Right kidney (tissue), 1 donor: Measurements from ENCODE around the gene TTC39B.

Source experiments
- DNase-seq: peaks from one replicate; pipeline ENCODE4 v3.0.0-alpha.2; 2016

The TTC39B gene

DNA sequence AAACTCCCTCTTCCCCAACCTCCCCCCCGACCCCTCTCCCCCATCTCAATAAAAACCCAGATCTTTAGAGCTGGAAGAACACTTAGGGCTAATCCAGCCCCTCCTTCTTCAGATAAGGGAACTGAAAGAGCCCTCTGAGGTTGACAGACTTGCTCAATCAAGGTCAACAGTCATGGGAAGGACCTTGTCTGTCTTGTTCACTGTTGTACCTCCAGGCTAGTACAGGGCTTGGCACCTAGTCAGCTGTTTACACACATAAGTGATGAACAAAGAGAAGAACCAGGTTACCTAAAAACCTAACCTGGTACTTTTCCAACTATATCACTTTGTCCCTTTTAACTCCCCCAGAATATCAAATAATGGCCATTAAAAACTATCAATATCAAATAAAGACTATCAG lies 2.4 kb downstream of the TTC39B start:
- DNase-seq, result no peak

DNA sequence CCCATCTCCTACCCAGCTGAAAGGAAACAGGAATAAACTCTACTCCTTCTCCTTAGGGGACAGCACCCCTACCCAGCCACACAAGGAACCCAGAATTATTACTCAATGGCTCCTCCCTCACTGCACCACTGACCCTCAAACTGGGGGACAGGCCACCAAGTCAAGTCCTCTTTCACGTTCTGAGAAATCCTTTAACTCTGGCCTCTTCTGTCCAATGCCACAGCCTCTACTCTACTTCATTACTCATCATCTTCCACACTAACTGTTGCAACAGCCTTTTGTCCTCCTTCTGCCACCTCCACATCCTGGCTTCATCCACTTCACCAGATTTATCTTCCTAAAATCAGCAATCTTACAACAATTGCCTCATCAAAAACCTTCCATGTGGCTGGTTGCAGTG lies 6.8 kb downstream of the TTC39B start:
- no peak for DNase-seq

DNA sequence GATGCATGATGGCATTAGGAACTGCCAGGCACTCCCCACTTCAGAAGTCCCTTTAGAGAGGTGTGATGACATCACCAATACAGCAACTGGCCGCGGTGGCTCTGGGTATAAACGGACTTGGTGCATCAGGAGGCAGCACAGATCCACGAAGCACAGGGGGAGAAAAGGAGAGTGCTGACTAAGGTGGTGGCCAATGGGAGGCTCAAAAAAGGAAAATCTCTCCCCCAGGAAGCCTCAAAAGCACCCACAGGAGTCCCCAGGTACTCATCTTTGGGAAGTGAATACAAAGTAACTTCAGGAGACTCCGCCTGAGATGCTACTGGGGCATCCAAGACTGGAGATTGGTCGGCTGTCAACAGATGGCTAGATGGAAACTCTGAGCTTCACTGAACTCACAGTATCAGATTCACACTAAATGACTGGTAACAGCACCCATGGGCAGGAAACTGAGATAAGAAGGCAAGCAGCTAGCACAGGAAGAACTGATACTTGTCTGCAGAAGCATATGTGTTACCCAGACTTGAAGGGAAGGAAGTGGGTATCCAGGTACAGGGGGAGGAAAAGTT lies 7.6 kb downstream of the TTC39B start:
- DNase-seq, result no peak

DNA sequence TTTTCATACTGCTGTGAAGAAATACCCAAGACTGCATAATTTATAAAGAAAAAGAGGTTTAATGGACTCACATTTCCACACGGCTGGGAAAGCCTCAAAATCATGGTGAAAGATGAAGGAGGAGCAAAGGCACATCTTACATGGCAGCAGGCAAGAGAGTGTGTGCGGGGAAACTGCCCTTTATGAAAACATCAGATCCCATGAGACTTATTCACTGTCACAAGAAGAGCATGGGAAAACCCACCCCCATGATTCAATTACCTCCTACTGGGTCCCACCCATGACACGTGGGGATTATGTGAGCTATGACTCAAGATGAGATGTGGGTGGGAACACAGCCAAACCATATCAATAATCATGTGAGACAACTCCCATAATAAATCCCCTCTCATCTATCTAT lies 8.7 kb downstream of the TTC39B start:
- no peak for DNase-seq

DNA sequence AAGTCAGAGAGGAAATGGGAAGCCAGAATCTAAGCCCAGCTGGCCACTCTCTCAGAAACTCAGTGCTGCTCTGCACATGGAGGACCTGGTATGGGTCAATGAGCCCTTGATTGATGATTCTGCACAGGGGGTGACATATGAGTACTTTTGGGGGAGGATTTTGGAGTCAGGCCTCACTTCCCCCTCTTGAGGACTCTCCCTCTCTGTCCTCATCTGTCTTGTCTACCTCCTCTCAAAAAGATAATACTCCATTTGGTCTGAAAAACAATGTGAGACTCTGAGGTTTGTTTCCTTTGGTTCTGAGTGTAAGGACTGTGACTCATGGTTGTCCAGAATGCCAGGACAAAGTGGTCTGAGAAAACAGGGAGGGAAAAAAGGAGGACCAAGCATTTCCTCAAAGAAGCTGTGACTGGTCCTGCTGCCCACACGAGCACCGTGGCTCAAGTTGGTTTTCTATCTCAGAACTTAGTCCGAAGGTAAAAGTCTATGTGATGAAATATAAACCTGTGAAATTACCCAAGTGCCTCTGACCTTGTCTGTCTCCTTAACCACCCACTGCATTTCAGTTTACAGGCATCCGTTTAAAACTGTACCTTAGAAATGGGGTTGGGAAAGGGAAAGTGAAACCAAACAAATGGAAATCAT lies 11.1 kb downstream of the TTC39B start:
- peak; percentile 68 for DNase-seq

DNA sequence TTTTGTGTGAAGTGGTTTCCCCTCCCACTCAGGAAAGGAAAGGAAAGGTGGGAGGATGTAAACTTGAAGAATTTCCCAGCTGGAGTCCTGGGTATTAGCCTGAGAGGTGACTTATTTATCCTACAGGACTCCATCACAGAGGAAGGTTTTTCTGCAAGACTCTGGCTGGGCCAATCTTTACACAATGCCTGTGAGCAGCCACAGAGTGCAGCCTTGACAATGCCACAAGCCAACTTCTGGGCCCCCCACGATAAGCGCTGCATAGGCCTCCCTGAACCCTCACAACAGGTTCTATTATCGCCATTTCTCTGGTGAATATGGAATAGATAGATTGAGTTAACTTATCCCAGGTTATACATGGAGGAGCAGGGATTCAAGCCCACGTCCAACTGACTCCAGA lies 12.4 kb downstream of the TTC39B start:
- DNase-seq, result no peak

DNA sequence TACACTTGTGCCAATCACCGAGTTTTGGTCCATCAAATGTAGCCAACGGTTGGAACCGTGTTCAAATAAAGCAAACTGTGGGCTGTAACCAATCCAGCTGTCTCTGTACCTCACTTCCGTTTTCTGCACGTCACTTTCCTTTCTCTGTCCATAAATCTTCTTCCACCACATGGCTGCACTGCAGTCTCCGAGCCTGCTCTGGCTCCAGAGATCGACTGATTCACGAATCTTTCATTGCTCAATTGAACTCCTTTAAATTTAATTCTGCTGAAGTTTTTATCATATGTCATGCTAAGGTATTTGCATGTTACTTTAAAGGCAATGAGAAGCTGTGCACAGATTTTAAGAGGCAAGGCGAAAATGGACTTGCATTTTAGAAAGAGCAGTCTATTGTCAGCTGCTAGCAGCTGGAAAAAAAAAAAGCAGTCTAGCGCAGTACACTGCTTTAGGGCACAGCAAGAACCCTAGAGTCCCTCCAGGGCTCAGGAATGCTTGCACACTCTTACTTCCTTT lies 13.2 kb downstream of the TTC39B start:
- DNase-seq, result peak; percentile 62

DNA sequence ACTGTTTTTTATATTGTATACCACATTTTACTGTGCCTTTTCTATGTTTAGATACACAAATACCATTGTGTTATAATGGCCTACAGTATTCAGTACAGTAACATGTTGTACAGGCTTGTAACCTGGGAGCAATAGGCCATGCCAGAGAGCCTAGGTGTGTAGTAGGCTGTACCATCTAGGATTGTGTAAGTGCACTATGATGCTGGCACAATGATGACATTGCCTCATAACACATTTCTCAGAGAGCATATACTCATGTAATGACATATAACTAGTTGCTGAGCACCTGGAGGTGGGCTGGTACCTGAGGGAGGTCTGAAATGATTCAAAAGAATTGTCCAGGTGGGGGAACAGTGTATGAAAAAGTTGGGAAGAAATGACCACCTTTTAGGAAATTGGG lies 13.9 kb downstream of the TTC39B start:
- no peak for DNase-seq

DNA sequence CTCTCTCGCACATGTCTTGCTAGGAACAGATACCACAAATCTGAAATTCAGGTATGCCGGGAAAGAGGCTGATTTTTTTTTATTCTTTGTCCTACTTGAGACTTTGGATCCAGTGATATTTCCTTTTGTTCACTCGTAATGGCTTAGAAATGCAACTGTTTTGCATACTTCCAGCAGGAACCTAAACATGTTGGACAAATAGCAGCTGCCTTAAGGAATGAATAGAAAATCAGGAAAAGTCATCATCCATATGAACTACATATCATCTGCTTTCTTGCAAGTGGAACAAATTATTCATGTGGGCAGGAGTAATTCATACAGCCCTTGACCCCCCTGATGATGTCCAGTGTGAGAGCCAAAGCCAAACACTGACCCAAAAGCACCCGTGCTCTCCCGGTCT lies 17.4 kb downstream of the TTC39B start:
- no peak for DNase-seq

DNA sequence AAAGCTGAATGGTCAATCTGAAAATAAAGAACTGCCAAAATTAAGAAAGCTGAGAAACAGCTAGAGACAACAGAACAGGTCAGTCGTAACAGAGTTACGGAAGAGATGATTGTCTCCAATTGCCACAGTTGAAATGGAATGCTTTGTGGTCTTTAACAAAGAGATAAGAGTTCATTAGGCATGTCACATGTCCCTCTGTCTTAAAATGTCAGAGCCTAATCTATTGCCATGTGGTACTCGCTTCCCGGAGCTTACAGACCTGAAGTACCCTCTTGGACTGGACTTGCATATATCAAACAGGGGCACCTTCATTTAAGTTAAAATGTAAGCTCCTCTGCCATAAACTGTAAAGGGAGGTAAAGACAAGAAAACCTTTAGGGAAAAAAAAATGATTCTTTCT lies 19.7 kb downstream of the TTC39B start:
- no peak for DNase-seq

DNA sequence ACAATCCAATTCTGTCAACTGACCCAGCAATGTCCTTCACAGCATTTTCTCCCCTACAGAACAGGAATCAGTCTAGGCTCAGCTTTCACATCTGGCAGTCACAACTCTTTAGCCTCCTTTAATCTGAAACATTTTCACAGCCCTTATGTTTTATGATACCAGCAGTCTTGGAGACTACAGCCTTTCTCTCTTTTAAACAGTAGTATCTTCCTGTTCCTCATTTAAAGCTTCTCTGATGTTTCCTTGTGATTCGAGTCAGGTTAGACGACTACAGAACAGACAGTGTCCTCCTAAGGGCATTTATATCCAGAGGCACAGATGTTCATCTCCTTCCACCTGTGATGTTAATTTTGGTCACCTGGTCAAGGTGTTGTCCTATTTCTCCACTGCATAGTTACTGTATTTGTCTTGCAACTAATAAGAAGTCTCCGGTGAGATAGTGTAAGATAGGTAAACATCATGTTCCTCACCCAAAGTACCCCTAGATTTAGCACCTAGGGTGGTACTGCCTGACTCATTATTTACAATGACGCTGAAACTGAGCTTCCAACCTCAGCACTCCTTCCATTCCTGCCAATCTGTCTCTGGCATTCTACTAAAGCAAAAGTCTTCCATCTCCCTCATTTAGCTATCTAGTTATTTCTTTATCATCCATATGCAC lies 20.7 kb downstream of the TTC39B start:
- DNase-seq, result no peak

DNA sequence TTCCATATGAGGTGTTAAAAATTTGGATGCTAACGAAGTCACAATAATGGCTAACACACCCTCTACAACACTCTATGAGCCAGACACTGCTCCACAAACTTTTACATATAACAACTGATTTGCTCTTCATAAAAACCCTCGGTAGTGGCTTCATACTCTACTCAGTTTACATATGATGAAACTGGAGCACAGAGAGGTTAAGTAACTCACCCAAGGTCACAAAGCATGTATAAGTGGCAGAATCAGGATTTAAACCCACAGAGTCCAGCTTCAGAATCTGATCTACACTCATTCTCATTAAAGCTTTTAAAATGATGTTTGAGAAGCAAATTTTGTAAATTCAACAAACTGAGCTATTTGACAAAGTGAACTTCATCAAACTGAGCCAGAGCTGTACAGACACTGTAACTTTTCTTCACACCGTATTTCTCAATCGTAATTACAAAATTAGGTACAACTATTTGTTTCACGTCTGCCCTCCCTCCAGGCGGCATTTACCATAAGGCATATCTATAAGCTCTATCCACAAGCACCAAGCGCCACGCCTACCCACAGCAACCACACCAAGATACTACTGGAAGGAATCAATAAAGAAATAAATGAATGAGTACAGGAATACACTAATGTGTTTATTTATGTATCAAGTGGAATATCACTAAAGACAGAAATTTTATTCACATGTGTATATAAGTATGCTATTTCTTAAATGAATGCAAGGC lies 24.3 kb downstream of the TTC39B start:
- no peak for DNase-seq

DNA sequence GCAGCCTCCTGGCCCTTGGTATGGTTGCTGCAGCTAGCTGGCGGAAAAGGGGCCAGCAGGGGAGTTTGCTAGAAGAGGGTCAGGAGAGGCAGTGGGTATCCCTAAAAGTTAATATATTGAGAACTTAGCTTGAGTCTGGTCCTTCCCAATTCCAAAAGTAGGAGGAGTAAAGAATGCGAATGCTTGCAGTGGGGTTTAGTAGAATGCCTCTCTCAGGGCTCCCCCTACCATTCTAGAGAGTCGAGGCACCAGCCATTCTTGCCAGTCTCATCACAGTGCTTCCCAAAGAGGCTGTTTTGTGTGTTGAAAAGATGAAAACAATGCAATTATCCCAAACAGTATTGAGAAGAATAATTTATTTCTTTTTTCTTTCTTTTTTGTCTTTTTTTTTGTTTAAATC lies 26.4 kb downstream of the TTC39B start:
- DNase-seq, result no peak

DNA sequence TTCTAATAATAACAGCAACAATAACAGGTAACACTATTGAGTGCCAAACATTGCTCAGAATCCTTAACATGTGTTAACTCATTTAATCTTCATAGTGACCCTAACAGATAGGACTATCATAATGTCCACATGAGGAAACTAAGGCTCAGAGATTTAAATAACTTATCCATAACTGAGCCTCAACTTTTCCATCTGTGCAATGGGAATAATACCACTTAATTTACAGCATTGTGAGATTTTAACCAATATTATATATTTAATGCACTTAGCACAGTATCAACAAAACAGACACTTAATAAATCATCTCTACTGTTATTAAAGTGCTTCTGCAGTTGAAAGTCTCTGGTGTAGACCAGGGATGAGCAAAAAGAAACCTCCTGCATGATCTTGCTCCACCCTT lies 28.2 kb downstream of the TTC39B start:
- no peak for DNase-seq

DNA sequence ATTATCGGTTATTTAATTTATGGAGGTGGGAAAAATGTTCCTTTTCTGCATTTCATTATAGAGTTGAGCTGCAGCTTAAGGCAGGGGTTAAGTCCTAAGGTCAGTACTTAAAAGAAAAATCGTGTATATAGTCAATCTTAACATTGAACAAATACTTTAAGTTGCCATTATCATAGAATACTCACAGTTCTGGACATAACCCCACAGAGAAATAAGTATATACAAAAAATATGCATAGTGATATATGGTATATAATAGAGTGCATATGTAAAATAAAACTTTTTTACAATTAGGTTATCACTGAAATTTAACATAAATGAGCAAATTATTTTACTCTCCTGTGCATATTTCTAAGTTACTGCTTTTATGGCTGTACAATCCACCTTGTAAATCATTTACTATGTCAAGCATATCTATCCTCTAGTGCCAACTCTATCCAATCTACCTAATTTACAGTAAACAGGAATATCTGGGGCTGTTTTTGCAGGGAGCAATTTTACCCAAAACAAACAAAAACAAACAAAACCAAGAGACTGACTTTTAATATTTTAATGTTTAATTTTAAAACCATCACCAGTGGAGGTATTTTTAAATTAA lies 28.8 kb downstream of the TTC39B start:
- no peak for DNase-seq

DNA sequence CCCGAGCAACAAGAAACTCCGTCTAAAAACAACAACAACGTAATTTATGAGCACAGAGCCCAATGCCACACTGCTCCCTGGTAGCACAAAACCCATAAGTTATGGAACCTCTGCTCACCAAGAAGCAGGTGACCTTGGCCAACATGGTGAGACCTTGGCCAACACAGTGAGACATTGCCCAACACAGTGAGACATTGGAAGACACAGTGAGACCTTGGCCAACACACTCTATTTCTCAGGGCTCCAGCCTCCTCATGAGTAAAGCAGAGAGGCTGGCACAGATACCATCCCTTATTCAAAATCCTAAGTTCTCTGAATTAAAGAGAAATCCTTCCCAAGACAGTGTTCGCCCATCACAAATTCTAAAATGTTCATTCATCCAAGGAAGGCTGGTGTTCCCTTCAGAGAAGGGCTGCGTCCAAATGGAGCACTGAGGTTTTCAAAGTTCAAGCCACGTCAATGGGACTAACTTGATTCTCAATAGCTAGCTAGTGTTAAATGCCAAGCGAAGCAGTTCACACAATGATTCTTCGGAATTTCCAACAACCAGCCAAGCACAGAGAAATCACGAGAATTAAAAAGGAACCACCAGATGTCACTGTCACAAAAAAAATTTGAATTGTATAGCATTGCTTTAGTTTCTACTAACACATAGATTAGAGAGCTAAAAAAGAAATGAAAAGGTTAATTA lies 29.5 kb downstream of the TTC39B start:
- DNase-seq, result peak; percentile 29

DNA sequence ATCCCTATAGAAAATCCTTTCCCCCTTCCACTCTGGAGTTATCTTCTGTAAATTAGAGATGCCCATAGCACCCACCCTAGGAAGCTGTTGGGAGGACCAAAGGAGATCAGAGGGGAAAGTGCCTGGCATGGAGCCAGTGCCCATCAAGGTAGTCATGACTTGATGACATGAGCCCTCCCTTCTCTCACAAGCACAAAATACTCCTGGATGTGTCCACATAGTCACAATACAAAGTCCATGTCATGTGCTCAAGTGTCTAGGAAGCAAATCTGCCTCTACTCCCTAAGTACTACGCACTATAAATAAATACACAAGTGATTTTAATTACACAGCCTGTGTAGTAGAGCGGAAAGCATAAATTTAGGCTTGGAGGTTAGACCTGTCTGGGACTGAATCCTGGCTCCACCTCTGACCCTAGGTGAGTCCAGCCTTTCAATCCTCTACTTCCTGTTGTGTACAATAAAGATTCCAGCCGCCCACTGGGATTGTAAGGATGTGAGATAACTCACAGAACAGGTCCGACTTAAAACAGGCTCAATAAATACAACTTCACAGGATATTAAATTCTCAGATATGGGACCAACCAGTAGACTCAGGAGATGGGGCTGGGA lies 30.6 kb downstream of the TTC39B start:
- DNase-seq, result peak; percentile 18

DNA sequence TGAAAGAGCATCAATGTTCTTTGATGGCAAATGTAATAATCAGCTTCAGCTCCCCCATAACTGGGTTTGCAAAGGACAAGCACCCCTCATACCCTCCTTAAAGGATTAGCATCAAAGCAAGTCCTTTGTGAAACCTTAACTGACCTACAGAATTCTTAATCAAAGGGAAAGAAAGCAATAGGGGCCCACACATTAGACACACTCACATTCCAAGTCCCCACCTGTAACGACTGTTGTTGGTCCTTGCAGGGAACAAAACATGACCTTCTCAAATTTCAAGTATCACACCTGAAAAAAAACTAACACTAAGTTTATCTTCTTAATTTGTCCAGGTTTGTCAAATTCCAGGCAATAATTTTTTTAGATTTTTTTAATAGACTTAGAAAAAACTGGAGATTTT lies 32.6 kb downstream of the TTC39B start:
- DNase-seq, result no peak

DNA sequence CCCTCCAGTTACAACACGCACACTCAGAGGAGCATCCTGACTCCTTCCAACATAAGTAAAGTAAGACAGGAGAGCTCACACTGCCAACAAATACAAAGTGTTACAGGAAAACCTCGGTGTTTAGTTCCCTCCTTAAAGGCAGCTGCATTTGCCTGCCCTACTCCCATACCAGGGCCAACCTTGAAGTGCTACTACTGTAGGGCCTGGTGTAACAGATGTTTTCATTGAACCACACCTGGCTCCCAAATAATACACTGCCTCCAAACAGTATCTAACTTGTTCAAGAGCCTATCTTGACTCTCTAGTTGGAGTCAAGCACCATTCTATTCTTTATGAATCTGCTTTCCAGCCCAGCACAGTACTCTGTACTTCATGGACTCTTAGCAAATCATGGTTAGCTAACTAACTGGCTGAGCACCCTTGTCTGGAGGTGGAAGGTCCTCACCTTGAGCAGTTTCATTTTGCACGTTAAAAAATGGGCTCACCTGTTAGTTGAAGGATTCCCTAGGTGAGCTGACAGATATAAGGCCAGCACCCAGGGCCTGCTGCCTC lies 34.6 kb downstream of the TTC39B start:
- no peak for DNase-seq

DNA sequence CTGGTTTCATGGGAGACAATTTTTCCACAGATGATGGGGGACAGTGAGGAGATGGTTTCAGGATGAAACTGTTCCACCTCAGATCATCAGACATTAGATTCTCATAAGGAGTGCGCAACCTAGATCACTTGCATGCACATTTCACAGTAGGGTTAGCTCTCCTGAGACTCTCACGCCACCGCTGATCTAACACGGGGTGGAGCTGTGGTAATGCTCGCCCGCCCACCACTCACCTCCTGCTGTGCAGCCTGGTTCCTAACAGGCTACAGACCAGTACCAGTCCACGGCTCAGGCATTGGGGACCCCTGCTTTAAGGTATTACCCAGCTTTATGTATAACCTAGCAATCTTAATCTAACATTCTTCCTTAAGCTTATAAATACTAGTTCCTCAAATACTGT lies 35.6 kb downstream of the TTC39B start:
- DNase-seq, result no peak

DNA sequence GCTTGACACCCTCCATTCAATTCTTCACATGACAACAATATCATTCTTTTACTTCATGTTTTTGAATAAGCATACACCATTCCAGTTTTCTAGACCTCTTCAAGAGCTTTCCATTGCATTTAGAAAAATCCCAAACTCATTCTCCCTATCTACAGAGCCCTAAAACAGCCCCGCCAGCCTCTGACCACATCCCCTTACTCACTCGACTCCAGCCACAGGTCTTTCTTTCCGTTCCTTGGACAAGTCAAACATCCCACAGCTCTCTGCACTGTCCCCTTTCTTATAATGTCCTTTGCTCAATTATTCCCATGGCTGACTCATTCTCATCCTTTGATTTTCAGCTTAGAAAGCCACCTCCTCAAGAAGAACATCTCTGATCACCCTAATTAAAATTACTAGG lies 38.2 kb downstream of the TTC39B start:
- DNase-seq, result no peak

DNA sequence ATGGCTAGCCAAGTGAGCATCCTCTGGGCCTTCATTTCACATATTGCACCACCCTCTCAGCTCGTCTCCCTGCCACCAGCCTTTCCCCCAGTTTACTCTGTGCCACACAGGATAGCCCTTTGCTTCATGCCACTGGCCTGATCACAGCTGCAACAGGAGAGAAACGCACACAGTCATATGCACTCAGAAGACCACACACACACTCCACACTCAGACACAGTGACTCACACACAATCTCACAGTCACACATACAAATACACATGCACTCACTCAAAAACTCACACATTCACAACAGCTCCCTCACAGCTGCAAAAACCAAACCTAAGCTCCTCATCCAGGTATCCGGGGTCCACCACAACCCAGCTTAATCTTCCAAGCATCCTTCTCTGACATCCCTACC lies 38.7 kb downstream of the TTC39B start:
- DNase-seq, result no peak
